Peyer's patch (tissue), 4 donors: ENCODE measurements around the gene CCDC3. TPM values are rescaled to one million over a fixed set of nuclear protein-coding genes. Genes with fewer than 3 reads are reported as not detected.

Experiments
- DNase-seq, 3 donors: peaks; one replicate each; pipeline ENCODE4 v3.0.0-alpha.2; 2017 to 2019
- H3K27ac ChIP-seq, 4 donors: fragments of 200-600 bp; sonication (generic); one replicate each; pipeline ENCODE4 v1.5.1; 2016 to 2019
- H3K27me3 ChIP-seq, 2 donors: fragments of 200-600 bp; sonication (generic); one replicate each; pipeline ENCODE4 v1.5.1; 2019
- H3K36me3 ChIP-seq, 3 donors: fragments of 200-600 bp; sonication (generic); one replicate each; pipeline ENCODE4 v1.5.1; 2016 to 2019
- H3K4me1 ChIP-seq, 4 donors: fragments of 200-600 bp; sonication (generic); one replicate each; pipeline ENCODE4 v1.5.1; 2016 to 2019
- H3K4me3 ChIP-seq, 4 donors: fragments of 200-600 bp; sonication (generic); 1 replicate in 3 of 4; 2 replicates in 1 of 4; pipeline ENCODE4 v1.5.1; 2016 to 2019; ENCODE audit warnings: mild to moderate bottlenecking in 1 of 4
- H3K9me3 ChIP-seq, 4 donors: fragments of 200-600 bp; sonication (generic); one replicate each; pipeline ENCODE4 v1.5.1; 2016 to 2019; ENCODE audit warnings: mild to moderate bottlenecking in 1 of 4
- POLR2A ChIP-seq, 2 donors: fragments of 450-650 bp; IDR thresholded peaks; one replicate each; pipeline ENCODE4 v1.5.1; 2017; ENCODE audit warnings: antibody characterized with exemption in 2 of 2, mild to moderate bottlenecking in 2 of 2, moderate library complexity in 2 of 2
- total RNA-seq, 4 donors: library from RNA; depleted of rRNA; stranded (reverse); fragments of >200 nt; gene quantifications; one replicate each; pipeline ENCODE4 v1.1.0, GENCODE V29; 2016
- TF ChIP-seq, protein P1 (sequence below), 6 experiments: fragments of 450-650 bp in 4 of 6; fragments of 200-600 bp in 2 of 6; sonication (generic) in 1 of 6; IDR thresholded peaks; one replicate each; pipeline ENCODE4 v1.5.1; 2017 to 2019; ENCODE audit warnings: antibody characterized with exemption in 6 of 6, mild to moderate bottlenecking in 3 of 6, moderate library complexity in 1 of 6

CCDC3 gene
- total RNA-seq, 4 donors from 2014 or later, result 1.1 to 3.9 (median 2.7) TPM

DNA sequence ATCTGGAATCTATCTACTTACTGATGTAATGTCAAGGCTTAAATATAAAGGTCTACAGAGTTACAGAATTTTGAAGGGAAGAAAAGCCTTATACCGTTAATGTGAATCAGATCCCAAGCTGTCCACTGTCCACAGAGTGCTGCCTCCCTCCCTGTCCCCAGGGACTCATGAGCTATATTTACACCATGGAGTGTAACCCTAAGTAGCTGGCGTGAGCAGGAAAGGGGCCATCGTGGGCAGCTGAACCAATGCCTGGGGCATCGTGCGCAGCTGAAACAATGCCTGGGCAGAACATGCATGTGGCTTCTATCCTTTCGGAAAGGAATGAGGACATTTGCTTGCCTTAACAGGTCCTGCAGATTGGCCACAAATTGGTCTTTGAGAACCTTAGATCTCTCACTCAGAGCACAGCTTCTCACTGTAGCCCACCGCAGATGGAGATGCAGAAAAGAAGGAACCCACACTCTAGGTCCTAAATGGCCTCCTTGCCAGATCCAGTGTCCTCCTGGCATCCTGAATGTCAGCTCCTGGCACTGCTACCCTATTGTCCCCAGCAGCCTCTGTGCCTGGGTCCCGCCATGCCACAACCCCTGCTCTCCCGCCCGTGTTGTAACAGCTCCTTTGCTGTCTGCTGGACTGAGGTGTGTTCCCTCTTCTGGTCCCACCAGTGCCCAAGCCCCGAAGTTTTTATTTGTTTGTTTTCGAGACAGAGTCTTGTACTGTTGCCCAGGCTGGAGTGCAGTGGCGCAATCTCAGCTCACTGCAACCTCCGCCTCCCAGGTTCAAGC, 30.3 kb downstream of the CCDC3 start:
- DNase-seq, result no peak
- no peak overlapping the region for H3K27ac ChIP-seq
- H3K27me3 ChIP-seq, result no peaks in the 10 kb centered on the region
- H3K36me3 ChIP-seq, result no peaks in the 10 kb centered on the region
- no peak overlapping the region for H3K4me3 ChIP-seq
- H3K4me1 ChIP-seq, result no peaks in the 10 kb centered on the region
- no peaks in the 10 kb centered on the region for H3K9me3 ChIP-seq
- no peak for TF ChIP-seq POLR2A (IDR thresholded peaks at IDR 0.05)
- TF ChIP-seq, protein P1, sequence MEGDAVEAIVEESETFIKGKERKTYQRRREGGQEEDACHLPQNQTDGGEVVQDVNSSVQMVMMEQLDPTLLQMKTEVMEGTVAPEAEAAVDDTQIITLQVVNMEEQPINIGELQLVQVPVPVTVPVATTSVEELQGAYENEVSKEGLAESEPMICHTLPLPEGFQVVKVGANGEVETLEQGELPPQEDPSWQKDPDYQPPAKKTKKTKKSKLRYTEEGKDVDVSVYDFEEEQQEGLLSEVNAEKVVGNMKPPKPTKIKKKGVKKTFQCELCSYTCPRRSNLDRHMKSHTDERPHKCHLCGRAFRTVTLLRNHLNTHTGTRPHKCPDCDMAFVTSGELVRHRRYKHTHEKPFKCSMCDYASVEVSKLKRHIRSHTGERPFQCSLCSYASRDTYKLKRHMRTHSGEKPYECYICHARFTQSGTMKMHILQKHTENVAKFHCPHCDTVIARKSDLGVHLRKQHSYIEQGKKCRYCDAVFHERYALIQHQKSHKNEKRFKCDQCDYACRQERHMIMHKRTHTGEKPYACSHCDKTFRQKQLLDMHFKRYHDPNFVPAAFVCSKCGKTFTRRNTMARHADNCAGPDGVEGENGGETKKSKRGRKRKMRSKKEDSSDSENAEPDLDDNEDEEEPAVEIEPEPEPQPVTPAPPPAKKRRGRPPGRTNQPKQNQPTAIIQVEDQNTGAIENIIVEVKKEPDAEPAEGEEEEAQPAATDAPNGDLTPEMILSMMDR (IDR thresholded peaks at IDR 0.05), result no peak

DNA sequence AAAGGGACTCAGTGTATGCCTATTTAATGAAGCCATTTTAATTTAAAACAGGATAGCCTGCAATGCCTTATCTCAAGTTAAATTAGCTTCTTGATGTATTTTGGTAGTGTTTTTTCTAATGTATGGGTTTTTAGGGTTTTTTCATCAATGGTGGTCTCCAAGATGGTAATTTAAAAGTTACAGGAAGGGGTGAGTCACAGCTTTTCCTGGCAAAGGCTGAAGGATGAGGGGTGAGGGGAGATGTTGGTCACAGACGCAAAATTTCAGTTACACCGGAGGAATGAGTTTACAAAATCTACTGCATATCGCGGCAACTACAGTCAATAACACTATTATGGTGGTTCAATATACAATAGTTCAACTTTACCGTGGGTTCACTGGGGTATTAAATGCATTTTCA, 31.6 kb downstream of the CCDC3 start:
- DNase-seq, result no peak
- Histone ChIP-seq H3K36me3 (no peaks in the 10 kb centered on the region), H3K9me3 (no peaks in the 10 kb centered on the region), H3K27ac (no peak overlapping the region), H3K4me1 (no peaks in the 10 kb centered on the region), H3K27me3 (no peaks in the 10 kb centered on the region), H3K4me3 (no peak overlapping the region)
- TF ChIP-seq POLR2A (IDR thresholded peaks at IDR 0.05), result no peak
- TF ChIP-seq, protein P1 (IDR thresholded peaks at IDR 0.05), result no peak

DNA sequence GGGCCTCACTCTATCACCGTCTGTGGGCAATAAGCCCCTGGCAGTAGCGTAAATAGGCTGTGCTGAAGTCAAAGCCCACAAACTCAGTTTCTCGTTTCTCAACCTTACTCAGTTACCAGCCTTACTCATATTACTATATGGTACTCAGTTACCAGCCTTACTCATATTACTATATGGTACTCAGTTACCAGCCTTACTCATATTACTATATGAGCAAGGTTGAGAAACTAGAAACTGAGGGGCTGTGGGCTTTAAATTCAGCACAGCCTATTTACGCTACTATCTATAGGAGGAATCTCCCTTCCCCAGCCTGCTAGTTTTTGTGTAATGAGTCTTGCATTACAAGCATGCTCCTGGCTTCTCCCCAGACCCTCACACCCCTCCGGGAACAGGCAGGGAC, 35.4 kb downstream of the CCDC3 start:
- H3K9me3 ChIP-seq, result no peaks in the 10 kb centered on the region
- no peak for DNase-seq
- no peaks in the 10 kb centered on the region for H3K27me3 ChIP-seq
- peaks cover 0 to 9% (median 0%) of the 10 kb centered on the region in 4 donors for H3K4me1 ChIP-seq
- H3K27ac ChIP-seq, result no peak overlapping the region
- no peaks in the 10 kb centered on the region for H3K36me3 ChIP-seq
- no peak for TF ChIP-seq POLR2A (IDR thresholded peaks at IDR 0.05)
- TF ChIP-seq, protein P1 (IDR thresholded peaks at IDR 0.05), result no peak
- no peak overlapping the region for H3K4me3 ChIP-seq

DNA sequence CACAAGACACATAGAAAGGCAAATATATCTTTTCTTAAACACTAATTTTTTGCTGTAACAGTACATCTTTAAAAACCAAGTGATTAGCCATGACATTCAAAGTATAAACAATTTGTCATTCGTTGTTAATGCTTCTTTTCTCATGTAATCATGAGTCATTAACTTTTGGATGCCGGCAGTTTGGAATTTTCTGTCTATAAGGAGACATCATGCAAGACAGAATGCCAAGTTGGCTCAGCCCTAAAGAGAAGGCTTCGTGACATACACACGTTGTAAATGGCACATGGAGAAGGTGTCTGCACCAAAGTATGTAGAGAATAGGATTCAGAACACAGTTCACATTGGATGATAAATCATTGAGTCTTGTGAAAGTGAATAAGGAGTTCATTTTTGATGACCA, 35.9 kb downstream of the CCDC3 start:
- Histone ChIP-seq H3K27me3 (no peaks in the 10 kb centered on the region), H3K4me3 (no peak overlapping the region), H3K36me3 (no peaks in the 10 kb centered on the region), H3K4me1 (peaks cover 0 to 14% (median 0%) of the 10 kb centered on the region in 4 donors), H3K27ac (no peak overlapping the region), H3K9me3 (no peaks in the 10 kb centered on the region)
- DNase-seq, result no peak
- TF ChIP-seq, protein P1 (IDR thresholded peaks at IDR 0.05), result no peak
- no peak for TF ChIP-seq POLR2A (IDR thresholded peaks at IDR 0.05)

DNA sequence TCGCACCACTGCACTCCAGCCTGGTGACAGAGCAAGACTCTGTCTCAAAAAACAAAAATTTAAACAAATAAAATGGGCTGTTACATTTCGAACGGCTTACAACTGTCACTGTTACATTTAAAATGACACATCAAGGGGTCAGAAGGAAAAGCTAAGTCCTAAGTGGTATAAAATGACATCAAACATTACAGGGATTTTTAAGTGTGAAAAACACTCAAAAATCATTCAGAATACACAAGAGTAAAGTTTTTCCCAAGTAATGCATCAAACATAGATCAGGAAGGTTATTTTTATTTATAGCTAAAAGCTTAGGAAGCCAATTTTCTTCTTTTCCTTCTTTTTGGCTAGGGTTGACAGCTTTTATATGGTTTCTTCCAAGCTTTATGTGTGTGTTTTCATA, 39.0 kb downstream of the CCDC3 start:
- no peak overlapping the region for H3K4me3 ChIP-seq
- H3K27ac ChIP-seq, result no peak overlapping the region
- DNase-seq, result no peak
- TF ChIP-seq, protein P1 (IDR thresholded peaks at IDR 0.05), result no peak
- TF ChIP-seq POLR2A (IDR thresholded peaks at IDR 0.05), result no peak
- peaks cover 0 to 20% (median 0%) of the 10 kb centered on the region in 4 donors for H3K4me1 ChIP-seq
- H3K9me3 ChIP-seq, result no peaks in the 10 kb centered on the region
- H3K36me3 ChIP-seq, result no peaks in the 10 kb centered on the region
- H3K27me3 ChIP-seq, result no peaks in the 10 kb centered on the region
